ENCODE results near the gene ITFG1.

The ITFG1 gene

DNA sequence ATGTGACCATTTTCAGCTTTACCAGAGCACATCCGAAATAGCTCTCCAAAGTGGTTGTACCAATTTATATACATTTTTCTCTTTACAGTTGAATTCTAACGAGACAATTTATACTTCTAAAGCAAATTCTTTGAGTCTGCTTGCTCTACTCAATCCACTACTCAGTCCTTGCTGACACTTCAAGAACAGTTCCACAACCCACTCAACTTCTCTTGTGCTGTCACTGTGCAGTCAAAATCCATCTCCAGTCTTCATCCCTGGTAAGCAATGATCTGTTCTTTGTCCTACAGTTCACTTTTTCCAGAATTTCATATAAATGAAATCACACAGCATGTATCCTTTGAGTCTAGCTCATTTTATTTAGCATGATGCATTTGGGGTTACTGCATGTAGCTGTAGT, 347.7 kb downstream of the ITFG1 start:
- no peak for DNase-seq (ENCODE audit: low read depth)
- no peak overlapping the region for H3K4me3 ChIP-seq (replicated peaks; ENCODE audit: low read depth, low read length)
- TF ChIP-seq CTCF (IDR thresholded peaks at IDR 0.05; ENCODE audit: low read length, missing control alignments) = no peak

- H3K4me3 ChIP-seq (replicated peaks; ENCODE audit: low read depth, low read length) = no peak overlapping the region
- DNase-seq (ENCODE audit: low read depth) = peak; percentile 8
- peak; percentile 13 for TF ChIP-seq CTCF (IDR thresholded peaks at IDR 0.05; ENCODE audit: low read length, missing control alignments)
Measured at GRCh38 chr16:47110939-47111338, 349.9 kb downstream of the ITFG1 start.

DNA sequence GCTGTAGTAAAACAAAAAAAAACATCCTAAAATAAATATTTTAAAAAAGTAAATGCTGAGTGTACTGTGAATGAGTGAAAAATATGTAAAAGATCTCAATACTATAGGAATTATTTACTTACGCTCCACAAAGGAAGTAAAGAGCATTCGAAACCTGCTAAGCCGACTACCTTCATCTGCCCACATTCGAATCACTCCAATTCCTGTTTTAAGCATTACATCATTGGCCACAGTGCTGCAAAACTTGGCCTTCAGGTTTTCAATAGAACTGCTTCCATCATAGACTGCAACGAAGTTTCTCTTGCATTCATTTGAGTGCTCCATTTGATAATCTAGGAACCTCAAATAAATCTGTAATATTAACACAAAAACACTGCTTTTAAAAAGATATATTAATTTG, 351.5 kb downstream of the ITFG1 start:
- H3K4me3 ChIP-seq (replicated peaks; ENCODE audit: low read depth, low read length) = no peak overlapping the region
- no peak for TF ChIP-seq CTCF (IDR thresholded peaks at IDR 0.05; ENCODE audit: low read length, missing control alignments)
- no peak for DNase-seq (ENCODE audit: low read depth)

All from fibroblast of pulmonary artery (primary cell).